GM21786 (cell line): ENCODE data around the gene TENT5C.

ENCODE experiments used
- ATAC-seq: cut with Tn5 transposase; IDR thresholded peaks from one replicate; pipeline ENCODE4 v1.9.1; 2021; ENCODE audit not compliant: unreplicated experiment

TENT5C gene

DNA sequence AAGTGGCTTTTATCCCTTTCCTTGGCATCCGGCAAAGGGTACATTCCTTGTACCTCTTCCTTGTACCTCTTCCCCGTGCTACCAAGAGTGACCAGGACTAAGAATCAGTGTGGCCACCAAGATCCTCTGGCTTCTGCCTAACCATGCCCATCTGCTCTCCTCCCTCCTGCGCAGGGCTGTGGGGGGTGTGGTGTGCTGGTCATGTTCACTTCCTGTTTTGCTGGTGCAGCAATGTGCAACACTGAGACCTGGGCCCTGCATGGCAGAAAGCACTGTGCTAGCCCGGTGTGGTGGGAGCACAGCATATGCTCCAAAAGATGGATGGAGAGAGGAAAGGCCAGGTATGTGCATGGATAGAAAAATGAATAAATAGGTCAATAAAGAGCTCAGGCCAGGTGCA lies 33.3 kb upstream of the TENT5C start:
- no peak for ATAC-seq

DNA sequence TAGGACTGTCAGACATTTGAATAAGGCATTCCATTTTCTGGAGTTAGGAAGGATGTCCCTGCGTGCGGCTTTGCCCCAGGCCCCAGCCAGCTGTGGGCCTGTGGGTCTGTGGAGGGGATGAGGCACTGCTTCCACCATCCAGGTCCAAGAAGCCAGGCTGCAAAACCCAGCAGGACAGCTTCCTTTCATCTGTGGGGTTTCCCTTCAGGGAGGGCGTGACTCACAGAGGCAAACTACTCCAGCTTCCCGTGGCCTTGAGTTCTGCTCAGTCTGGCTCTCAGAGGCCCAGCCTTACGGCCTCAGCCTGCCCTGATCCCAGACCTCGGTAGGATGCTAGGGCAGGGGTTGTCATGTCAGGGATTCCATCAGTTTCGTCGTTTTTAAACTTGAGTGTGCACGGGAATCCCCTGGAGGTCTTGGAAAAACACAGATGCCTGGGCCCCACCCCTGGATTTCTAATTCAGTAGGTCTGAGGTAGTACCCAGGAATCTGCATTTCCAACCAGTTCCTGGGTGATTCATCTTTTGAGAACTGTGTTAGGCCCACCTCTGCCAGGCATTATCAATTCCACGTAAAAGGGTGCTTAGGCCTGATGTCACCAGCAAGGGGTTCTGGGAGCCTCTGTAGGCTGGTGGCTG lies 32.3 kb upstream of the TENT5C start:
- no peak for ATAC-seq

DNA sequence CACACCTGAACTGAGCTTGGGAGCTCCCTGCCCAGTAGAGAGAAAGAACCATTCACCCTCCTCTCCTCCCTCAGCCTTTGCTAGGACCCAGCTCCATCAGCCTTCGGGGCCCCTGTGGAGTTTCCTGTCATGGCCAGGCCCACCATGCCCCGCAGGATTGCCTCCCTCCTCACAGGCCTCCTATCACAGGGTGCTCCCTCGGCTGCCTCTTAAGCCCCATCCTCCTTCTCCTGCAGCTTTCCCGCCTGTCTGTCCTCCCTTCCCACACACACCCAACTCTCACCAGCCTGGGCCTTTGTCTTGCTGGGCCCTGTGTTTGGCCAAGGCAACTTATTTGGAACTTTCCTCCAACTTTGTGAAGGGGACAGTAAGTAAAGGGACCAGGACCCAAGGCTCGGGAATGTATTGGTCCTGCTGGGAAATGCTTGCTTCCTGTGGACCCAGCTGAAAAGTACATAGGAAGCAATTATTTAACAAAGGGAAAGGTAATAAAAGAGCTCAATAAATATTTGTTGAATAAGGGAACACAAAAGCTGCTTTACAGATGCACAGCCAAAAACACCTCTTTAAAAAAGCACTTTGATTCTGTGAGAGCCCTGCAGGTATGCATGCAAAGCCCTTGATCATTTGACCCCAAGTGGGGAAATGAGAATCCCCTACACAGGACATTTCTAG lies 31.6 kb upstream of the TENT5C start:
- no peak for ATAC-seq

GRCh38 chr1:117575586-117576225 lies 30.1 kb upstream of the TENT5C start:
- ATAC-seq: no peak

DNA sequence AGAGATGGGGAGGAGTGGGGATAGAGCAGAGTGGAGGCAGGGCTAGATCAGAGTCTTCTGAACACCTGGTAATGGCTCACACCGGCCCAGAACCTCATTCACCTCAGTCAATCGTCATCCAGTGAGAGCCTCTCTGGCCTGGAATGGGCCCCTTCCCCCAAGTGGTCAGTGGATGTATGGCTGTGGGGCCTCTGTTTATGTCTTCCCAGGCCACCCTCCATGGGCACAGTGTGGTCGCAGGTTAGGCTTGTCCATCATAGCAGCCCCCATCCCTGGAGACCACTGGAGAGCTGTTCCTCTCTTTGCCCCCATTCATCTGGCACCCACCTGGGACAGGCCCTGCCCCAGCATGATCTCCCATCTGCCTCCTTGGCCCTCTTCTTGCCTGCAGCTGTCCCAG lies 29.6 kb upstream of the TENT5C start:
- no peak for ATAC-seq

DNA sequence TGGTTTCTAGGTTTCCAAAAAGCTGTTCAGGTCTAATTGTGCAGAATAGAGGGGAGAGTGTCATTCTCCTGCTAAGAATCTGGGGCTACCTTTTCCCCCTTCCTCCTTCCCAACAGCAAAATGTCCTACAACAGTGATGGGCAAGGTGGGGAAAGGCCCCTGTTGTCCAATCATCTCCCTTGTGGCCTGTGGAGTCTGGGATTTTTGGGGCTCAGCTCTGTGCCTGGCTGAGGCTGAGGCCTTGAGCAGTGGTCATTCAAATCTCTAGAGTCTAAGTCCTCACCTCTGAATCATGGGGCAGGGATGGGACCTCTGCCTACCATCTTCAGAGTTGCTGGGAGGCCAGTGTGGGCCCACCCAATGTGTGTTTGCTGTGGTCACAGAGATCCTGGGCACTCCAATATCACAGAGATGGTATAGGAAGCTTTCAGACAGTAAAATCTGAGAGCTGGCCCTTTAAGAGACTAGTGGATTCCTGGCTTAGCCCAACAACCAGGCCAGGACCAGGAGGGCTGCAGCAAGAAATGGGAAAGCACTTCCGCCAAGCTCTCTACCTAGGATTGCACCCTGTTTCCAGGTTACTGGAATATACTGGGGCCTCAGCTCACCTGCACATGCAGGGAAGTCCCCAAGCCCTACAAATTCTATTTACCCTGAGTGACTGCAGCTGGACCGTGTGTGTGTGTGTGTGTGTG lies 28.5 kb upstream of the TENT5C start:
- ATAC-seq: no peak

- ATAC-seq: no peak
Measured at GRCh38 chr1:117578466-117578865, 27.4 kb upstream of the TENT5C start.

- no peak for ATAC-seq
Measured at GRCh38 chr1:117579221-117579906, 26.5 kb upstream of the TENT5C start.

GRCh38 chr1:117580436-117580835 lies 25.4 kb upstream of the TENT5C start:
- ATAC-seq: no peak

GRCh38 chr1:117580882-117581281 lies 25.0 kb upstream of the TENT5C start:
- ATAC-seq: no peak

DNA sequence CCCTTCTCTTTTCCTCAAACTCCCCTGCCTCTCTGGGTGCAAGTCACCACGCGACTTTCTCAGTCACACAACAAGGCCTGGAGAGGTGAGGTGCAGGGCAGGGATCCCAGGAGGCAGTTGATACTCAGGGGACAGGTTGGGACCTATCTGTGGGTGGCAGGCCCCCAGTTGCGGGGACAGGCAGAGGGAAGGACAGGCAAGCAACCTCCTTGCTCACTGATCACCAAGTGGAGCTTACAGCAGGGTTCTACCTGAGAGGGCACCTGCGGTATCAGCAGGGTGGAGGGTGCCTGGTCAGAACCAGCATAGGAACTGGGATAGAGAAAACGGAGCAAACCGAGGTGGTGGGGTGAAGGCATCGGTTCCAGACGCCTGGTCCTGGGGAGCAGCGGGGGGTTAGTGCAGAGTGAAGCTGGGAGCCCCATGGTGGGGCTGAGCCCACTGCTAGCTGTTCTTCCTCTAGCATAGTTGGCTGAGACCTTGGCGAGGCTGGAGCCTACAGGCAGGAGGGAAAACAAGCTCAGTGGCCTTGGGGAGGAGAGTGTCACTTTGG lies 24.4 kb upstream of the TENT5C start:
- no peak for ATAC-seq

GRCh38 chr1:117582451-117582850 lies 23.4 kb upstream of the TENT5C start:
- no peak for ATAC-seq

DNA sequence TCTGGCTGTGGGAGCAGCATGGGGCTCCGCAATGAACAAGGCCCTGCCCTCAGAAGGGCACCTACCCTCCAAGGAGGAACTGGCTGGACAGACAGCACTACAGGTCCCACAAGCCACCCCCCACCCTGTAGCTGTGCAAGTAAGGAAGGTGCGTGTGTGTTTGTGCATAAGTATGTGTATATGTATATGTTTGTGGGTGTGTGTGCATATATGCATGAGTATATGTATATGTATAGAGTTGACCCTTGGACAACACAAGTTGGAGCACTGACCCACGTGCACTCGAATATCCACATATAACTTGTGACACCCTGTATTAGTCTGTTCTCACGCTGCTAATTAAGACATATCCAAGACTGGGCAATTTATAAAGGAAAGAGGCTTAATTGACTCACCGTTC lies 22.6 kb upstream of the TENT5C start:
- ATAC-seq: no peak

GRCh38 chr1:117584181-117584580 lies 21.7 kb upstream of the TENT5C start:
- ATAC-seq: no peak

DNA sequence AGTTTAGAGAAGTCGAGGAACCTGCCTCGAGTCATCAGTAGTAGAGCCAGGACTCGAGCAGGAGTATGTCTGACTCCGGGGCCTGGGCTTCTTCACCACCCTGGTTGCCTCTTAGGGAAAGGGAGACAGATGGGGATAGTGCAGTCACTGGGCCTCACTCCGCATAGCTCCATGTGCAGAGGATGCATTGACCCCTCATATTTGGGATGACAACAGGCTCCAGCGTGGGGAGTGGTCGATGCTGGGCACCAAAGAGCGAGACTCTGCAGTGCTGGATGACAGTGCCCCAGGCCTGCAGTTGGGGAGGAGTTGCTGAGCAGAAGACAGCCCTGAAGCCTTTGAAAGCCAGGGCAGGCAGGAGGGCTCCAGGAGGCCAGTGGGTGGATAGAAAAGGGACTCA lies 20.8 kb upstream of the TENT5C start:
- no peak for ATAC-seq

GRCh38 chr1:117586337-117586736 lies 19.5 kb upstream of the TENT5C start:
- ATAC-seq: no peak

DNA sequence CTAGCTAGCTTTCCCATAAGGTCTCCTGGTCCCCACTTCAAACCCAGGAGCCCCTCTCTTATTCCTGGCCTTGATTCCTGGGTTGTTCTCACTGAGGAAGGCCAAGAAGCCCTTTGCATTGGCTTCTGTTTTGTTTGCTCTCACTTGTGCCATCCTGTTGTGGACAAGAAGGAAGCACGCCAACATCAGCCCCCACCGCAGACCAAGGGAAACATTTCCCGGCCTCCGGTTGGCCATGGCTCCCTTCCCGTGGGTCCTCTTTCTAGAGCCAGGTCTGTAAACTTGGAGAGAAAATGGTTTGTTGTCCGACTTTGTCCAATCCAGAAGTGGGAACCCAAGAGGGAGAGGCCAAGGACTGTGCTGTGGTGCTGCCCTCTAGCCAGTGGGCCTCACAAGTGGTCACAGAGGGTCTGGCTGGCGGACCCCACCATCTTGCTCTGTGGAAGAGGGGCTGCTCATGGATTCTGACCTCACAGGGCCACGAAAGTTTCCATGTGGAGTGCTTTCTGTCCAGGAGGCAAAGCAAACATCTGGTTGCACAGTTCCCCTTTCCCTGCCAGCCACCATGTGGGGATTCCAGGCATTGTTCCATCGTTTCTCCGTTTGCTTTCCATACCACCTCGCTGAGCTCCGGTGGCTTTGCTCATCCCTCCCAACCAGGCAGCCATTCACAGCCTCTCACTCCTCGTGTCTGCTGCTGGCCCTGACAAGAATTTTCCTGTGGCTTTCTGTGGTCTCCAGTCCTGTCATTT lies 18.9 kb upstream of the TENT5C start:
- no peak for ATAC-seq

DNA sequence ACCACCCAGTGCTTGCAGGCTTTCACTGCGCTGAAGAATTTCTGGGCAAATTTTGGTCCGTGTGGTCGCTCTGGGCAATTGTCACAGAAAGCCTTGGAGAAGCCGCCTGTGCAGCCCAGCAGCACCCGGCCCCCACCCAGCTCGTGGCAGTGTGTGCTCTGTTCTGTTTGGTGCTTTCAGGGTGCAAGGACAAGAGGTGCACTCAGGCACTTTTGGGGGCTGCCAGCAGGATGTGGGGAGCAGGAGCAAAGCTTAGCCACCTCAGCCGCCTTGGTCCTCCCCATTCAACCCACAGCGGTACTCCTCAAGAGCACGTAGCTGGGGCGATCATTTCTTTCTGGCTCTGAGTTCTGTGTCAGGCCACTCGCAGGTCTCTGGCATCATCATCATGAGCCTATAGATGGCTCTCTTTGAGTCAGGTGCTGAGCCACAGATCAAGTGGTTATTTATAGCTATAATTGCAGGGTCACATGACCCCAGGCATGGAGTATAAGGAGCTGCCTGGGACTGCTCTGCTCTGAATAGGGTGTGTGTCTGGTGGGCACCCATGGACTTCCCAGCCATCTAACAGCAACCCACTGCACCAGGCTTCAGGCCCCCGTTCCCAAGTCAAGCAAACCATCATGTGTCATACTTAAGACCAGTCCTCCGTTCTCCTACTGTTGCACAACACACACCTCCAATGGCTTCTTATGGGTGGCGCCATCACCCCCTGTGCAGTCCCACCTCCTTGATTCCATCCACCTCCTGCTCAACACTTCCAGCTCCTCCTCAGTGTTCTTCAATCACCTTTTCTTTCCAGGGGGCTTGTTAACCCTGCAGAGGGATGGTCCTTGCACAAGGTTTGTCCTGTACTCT lies 18.1 kb upstream of the TENT5C start:
- no peak for ATAC-seq

DNA sequence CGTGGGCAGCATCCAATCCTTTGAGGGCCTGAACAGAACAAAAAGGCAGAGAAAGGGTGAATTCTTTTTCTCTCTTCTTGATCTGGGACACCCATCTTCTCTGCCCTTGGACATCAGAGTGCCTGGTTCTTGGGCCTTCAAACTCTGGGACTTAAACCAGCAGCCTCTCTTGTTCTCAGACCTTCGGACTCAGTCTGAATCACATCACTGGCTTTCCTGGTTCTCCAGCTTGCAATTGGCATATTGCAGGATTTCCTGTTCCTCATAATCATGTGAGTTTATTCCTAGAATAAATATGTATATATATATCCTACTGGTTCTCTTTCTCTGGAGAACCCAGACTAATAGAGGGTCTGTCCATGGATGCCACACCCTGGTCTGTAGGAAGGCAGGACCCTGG lies 16.3 kb upstream of the TENT5C start:
- no peak for ATAC-seq
